Measurements from ENCODE around the gene FAM135A. TPM values are rescaled to one million over a fixed set of nuclear protein-coding genes. Genes with fewer than 3 reads are reported as not detected.

Gene FAM135A
- 84.0 TPM for total RNA-seq (ENCODE audit: insufficient read depth, low replicate concordance)

DNA sequence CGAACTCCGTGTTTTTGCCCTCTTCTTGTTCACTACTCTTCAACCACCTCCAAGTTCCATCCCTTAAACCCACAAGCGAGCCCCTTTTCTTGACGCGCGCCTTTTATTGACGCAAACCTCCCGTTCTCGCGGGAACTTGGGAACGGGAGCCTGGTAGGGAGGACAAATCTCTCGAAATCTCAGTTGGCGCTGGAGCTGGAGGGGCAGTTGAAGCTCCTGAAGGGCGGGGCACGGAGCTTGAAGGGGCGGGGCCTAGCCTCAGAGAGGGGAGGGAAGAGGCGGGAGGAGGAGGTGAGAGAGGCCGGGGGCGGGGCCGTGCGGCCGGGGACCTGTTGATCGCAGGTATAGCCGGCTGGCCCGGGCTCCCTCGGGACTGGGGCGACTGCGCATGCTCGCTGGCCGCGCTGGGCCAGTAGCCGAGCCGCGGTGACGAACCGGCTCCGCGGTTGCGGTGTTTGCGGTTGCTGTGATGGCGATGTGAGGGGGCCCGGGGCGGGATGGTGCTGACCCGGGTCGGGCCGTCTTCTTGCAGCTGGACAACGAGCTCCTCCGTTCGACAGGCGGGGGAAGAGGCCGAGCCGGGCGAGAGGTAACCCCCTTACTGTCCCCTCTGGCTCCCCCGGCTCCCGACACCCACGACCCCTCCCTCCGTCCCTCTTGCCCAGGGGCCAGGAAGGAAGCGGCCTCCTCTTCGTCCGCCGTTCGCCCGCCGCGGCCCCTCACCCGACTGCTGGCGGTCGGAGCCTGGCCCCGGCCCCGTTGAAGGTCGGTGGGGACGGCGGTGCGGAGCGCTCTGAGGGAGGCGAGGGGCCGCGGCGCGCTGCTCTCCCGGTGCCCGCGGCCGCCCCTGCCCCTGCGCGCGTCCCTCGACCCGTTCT, at the start of gene FAM135A:
Gene FAM135A (plus strand): TSS at position 395 of the 878 bp plus-strand sequence. CDS start 14,835 bp downstream, outside the sequence.
- DNase-seq (ENCODE audit: low spot score): peak; percentile 99

DNA sequence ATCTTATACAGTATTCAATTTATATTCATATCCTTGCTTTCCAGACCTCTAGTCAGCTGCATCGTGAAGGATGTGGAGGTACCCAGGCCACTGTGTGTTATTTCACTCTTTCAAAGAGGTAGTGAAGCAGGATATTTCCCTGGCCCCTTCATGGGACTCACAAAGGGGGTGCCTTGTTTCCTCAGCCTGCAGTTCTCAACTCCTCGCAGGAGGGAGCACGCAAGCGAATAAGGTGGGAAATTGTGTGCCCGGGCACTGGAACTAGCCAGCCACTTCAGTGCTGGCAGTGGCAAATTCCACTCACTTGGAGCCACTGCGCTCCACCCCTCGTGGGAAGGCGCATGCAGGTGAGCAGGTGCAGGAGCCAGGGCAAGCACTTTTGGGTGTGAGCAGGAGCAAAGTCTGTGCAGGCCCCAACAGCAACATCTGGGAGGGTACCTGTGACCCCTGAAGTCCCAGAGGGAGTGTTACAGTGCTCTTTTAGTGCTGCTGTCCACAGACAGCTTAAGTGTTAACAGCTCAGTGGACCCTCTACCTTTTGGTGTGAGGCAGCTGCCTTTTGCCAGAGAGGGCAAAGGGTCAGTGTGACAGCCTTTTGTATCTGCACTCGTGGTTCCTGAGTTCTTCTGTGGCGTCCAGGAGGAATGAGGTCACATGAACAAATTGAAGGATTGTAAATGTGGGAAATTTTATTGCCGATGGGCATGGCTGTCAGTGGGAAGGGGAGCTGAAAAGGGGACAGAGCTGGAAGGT, 49.4 kb upstream of the FAM135A start:
- no peak for DNase-seq (ENCODE audit: low spot score)

GRCh38 chr6:70369332-70369950, 43.9 kb upstream of the FAM135A start:
- peak; percentile 45 for DNase-seq (ENCODE audit: low spot score)

GRCh38 chr6:70370496-70370895, 42.8 kb upstream of the FAM135A start:
- no peak for DNase-seq (ENCODE audit: low spot score)

- DNase-seq (ENCODE audit: low spot score): peak; percentile 68
Observed at GRCh38 chr6:70371454-70372105, 41.7 kb upstream of the FAM135A start.

GRCh38 chr6:70375166-70375565, 38.1 kb upstream of the FAM135A start:
- DNase-seq (ENCODE audit: low spot score): no peak

GRCh38 chr6:70375882-70376281, 37.4 kb upstream of the FAM135A start:
- DNase-seq (ENCODE audit: low spot score): no peak

DNA sequence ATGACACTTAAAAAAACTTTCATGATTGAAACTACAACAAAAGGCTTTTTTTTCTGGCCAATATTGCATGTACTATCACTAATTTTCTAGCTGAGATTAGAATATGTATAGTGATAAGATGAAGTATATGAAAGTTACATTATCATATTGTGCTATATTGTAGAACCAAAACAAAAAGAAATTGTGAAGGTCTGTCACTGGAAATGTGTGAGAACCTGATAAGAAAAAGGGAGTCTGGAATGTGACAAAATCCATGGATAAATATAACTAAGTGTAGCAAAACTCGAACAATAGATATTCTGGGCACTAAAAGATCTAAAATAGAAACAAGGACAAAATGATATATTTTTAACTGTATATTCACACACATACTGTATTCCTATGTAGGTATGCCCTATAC, 36.7 kb upstream of the FAM135A start:
- no peak for DNase-seq (ENCODE audit: low spot score)

DNA sequence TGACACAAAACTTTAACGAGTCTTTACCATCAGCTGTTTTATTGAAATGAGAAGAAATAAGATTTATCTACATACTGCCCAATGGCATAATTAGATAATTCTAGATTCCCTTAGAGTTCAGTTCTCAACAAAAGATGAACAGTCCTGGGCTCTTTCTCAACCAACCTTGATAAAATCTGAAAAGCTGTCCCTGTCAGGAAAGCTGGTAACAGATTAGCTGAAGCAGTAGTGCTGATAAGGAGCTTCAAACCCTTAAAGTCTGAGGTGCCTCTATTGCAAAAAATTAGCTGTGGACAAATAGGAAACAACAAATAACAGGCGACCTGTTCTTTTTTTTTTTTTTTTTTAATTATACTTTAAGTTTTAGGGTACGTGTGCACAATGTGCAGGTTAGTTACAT, 35.9 kb upstream of the FAM135A start:
- no peak for DNase-seq (ENCODE audit: low spot score)

DNA sequence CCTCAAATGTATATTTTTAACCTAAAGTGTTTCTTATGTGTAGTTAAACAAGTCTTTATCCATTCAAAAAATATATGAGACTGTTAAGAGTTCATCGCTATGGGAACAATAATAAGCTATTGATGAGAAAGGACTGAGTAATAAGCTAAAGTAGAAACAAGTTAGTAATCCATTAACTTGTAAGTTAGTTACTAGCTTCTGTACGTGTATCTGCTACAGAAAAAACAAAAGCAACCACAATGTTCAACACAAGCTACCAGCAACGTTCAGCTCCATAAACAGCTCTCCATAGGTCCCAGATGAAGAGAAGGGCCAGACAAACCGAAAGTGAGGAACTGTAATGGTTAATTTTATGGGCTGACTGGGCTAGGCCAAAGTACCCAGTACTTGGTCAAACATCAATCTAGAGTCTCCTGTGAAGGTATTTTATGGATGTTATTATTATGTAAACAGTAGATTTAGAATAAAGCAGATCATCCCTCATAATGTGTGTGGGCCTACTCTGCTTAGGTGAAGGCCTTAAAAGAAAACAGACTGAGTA, 33.8 kb upstream of the FAM135A start:
- DNase-seq (ENCODE audit: low spot score): no peak

- DNase-seq (ENCODE audit: low spot score): no peak
Observed at GRCh38 chr6:70380252-70380651, 33.1 kb upstream of the FAM135A start.

DNA sequence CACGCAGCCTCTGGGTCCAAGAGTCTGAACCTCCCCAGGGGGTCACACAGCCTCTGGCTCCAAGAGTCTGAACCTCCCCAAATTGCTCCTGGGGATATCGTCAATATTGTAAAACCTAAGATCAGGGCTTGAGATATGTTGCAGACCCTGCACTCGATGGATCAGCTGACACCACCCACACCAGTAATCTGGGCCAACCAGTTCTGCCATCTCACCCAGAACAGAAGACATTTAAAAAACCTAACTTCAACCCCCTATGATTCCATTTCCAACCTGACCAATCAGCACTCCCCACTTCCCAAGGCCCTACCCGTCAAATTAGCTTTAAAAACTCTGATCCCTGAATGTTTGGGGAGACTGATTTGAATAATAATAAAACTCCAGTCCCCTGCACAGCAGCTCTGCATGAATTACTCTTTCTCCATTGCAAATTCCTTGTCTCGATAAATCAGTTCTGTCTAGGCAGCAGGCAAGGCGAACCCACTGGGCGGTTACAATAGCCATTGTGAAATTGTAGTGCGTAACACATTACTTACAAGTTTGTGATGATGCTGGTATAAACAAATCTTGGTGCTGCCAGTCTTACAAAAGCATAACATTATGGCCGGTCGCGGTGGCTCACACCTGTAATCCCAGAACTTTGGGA, 32.4 kb upstream of the FAM135A start:
- no peak for DNase-seq (ENCODE audit: low spot score)

DNA sequence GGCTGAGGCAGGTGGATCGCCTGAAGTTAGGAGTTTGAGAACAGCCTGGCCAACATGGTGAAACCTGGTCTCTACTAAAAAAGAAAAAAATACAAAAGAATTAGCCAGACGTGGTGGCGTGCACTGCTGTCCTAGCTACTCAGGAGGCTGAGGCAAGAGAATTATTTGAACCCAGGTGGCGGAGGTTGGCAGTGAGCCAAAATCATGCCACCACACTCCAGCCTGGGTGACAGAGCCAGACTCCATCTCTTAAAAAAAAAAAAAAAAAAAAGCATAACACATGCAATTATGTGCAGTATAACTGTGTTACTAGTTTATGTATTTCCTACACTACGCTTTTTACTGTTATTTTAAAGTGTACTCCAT, 31.9 kb upstream of the FAM135A start:
- no peak for DNase-seq (ENCODE audit: low spot score)

GRCh38 chr6:70385901-70386300, 27.4 kb upstream of the FAM135A start:
- no peak for DNase-seq (ENCODE audit: low spot score)

- no peak for DNase-seq (ENCODE audit: low spot score)
Observed at GRCh38 chr6:70388814-70389213, 24.5 kb upstream of the FAM135A start.

DNA sequence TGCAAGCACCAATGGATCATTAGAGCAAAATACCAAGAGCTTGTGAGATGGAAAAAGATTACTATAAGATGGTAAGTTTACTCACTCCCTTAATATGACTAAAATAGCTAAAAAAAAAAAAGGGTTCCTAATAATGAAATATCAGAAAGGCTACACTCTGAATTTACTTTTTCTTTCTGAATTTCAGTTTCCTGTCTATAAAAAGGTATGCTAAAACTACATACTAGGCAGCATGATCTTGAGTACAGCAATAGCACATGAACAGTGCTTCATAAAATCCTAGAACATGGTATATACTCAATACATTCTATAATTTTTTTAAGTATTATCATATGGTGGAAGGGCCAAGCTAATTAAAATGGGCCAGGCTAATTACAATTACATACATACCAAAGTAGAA, 24.0 kb upstream of the FAM135A start:
- DNase-seq (ENCODE audit: low spot score): no peak

- no peak for DNase-seq (ENCODE audit: low spot score)
Observed at GRCh38 chr6:70390067-70390466, 23.2 kb upstream of the FAM135A start.

DNA sequence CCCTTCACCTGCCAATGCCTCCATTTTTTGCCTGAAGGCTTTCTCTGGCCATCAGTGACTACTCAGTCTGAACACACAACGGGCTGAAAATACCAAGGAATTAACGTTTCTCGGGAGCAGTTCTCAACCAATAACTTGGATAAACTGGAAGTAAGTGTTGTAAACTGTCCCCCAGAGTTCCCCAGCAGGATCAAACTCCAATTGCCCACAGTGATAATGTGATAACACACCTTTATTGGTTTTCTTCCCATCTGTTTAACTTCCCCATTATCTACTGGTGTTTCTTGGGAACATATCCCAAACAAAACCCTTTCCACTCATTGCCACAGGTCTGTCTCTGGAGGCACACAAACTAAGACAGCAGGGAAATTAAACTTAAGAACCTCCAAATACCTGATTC, 21.8 kb upstream of the FAM135A start:
- DNase-seq (ENCODE audit: low spot score): no peak

DNA sequence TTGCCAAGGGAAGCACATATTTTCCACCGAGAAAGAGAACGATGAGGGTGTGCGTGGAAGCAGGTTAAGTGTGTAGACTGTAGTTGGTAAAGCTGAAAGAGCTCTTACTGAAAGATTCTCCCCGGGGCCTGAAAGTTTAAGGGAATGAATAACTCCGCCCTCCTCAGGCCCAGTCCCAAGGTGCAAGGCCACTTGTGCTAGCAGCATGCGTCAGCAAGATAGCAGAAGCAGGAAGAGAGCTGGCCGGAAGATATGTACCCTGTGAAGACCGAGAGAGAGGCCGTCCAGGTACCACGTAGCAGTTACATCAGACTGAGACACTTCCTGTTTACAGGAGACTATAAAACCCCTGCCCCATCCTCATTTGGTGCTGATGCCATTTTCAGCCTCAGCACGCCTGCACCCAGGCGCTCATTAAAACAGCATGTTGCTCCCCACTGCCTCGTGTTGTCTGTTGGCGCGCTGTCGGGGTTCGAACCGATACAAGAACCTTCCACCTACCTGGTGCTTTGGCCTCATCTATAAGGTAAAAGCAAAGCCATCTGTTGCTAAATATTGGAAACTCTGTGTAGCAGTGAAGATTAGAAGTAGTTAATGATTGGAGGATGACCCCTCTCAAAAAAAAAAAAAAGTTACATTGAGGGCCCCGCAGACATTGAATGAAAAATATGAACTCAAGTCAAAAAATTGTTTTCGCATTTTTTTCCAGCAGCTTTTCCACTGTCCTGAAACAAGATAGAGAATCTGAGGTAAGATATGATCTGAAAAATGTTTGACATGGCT, 18.6 kb upstream of the FAM135A start:
- DNase-seq (ENCODE audit: low spot score): no peak

- DNase-seq (ENCODE audit: low spot score): no peak
Observed at GRCh38 chr6:70395301-70395672, 18.0 kb upstream of the FAM135A start.
